Right atrium auricular region (tissue), 2 donors: Measurements from ENCODE around the gene TMEM94. TPM values are rescaled to one million over a fixed set of nuclear protein-coding genes. Genes with fewer than 3 reads are reported as not detected.

ENCODE experiments used
- DNase-seq: peaks from one replicate; pipeline ENCODE4 v3.0.0-alpha.2; 2019; ENCODE audit warnings: low spot score
- H3K27ac ChIP-seq, 2 donors: fragments of 200-600 bp; sonication (generic); 1 replicate in 1 of 2; 2 replicates in 1 of 2; pipeline ENCODE4 v1.5.1; 2016 to 2019
- H3K27me3 ChIP-seq, 2 donors: fragments of 200-600 bp; sonication (generic); one replicate each; pipeline versions ENCODE4 v1.5.1 to v1.6.0; 2017 to 2019
- H3K36me3 ChIP-seq: fragments of 200-600 bp; sonication (generic); one replicate; pipeline ENCODE4 v1.5.1; 2016
- H3K4me1 ChIP-seq, 2 donors: fragments of 200-600 bp; sonication (generic); one replicate each; pipeline versions ENCODE4 v1.5.1 to v1.6.0; 2017 to 2019
- H3K4me3 ChIP-seq, 2 donors: fragments of 200-600 bp; sonication (generic); 1 replicate in 1 of 2; 2 replicates in 1 of 2; pipeline ENCODE4 v1.5.1; 2017 to 2019; ENCODE audit warnings: mild to moderate bottlenecking in 1 of 2, moderate library complexity in 1 of 2
- H3K9me3 ChIP-seq, 2 donors: fragments of 200-600 bp; sonication (generic); one replicate each; pipeline ENCODE4 v1.5.1; 2019
- CTCF ChIP-seq, 2 donors: fragments of 200-600 bp; sonication (generic); IDR thresholded peaks; one replicate each; pipeline ENCODE4 v1.5.1; 2019; ENCODE audit warnings: antibody characterized with exemption in 2 of 2
- total RNA-seq, 2 donors: library from RNA; depleted of rRNA; stranded (reverse); fragments of >200 nt; gene quantifications; one replicate each; pipeline ENCODE4 v1.1.0, GENCODE V29; 2016

Gene TMEM94
- total RNA-seq, 2 donors from 2014 or later: 56.3 to 61.6 TPM

GRCh38 chr17:75488693-75489510 lies 32.5 kb downstream of the TMEM94 start:
- TF ChIP-seq CTCF (IDR thresholded peaks at IDR 0.05): no peak
- no peaks in the 10 kb centered on the region for H3K27me3 ChIP-seq
- H3K27ac ChIP-seq: no peak overlapping the region
- H3K4me3 ChIP-seq: no peak overlapping the region
- peaks cover 25% of the 10 kb centered on the region for H3K36me3 ChIP-seq
- DNase-seq: no peak
- H3K9me3 ChIP-seq: no peaks in the 10 kb centered on the region
- H3K4me1 ChIP-seq: peaks cover 0 to 55% of the 10 kb centered on the region in 2 donors

- no peak for DNase-seq
- no peak for TF ChIP-seq CTCF (IDR thresholded peaks at IDR 0.05)
- H3K4me3 ChIP-seq: no peak overlapping the region
- H3K36me3 ChIP-seq: peaks cover 30% of the 10 kb centered on the region
- H3K4me1 ChIP-seq: peaks cover 0 to 55% of the 10 kb centered on the region in 2 donors
- no peaks in the 10 kb centered on the region for H3K9me3 ChIP-seq
- H3K27ac ChIP-seq: peak overlapping the region in 1 of 2 donors; percentile 64
- H3K27me3 ChIP-seq: no peaks in the 10 kb centered on the region
Observed at GRCh38 chr17:75489511-75489955, 33.1 kb downstream of the TMEM94 start.

GRCh38 chr17:75490173-75490743 lies 33.8 kb downstream of the TMEM94 start:
- peaks cover 0 to 53% of the 10 kb centered on the region in 2 donors for H3K4me1 ChIP-seq
- peaks cover 37% of the 10 kb centered on the region for H3K36me3 ChIP-seq
- H3K9me3 ChIP-seq: no peaks in the 10 kb centered on the region
- no peak overlapping the region for H3K4me3 ChIP-seq
- DNase-seq: no peak
- H3K27ac ChIP-seq: peak overlapping the region; percentile 52 to 64
- TF ChIP-seq CTCF (IDR thresholded peaks at IDR 0.05): no peak
- H3K27me3 ChIP-seq: no peaks in the 10 kb centered on the region

GRCh38 chr17:75490953-75491649 lies 34.7 kb downstream of the TMEM94 start:
- no peak for DNase-seq
- Histone ChIP-seq H3K4me3 (no peak overlapping the region), H3K4me1 (peaks cover 0 to 44% of the 10 kb centered on the region in 2 donors), H3K36me3 (peaks cover 45% of the 10 kb centered on the region), H3K27me3 (no peaks in the 10 kb centered on the region), H3K9me3 (no peaks in the 10 kb centered on the region), H3K27ac (no peak overlapping the region)
- TF ChIP-seq CTCF (IDR thresholded peaks at IDR 0.05): no peak

GRCh38 chr17:75491680-75492079 lies 35.2 kb downstream of the TMEM94 start:
- no peak overlapping the region for H3K27ac ChIP-seq

More at GRCh38 chr17:75491680-75492079, 35.2 kb downstream of the TMEM94 start:
- TF ChIP-seq CTCF (IDR thresholded peaks at IDR 0.05): no peak
- DNase-seq: no peak
- no peak overlapping the region for H3K4me3 ChIP-seq
- no peaks in the 10 kb centered on the region for H3K27me3 ChIP-seq
- H3K4me1 ChIP-seq: peaks cover 0 to 39% of the 10 kb centered on the region in 2 donors
- H3K36me3 ChIP-seq: peaks cover 51% of the 10 kb centered on the region
- no peaks in the 10 kb centered on the region for H3K9me3 ChIP-seq
